Measurements from ENCODE around the gene PTPRO. TPM values are rescaled to one million over a fixed set of nuclear protein-coding genes. Genes with fewer than 3 reads are reported as not detected.

The PTPRO gene
- total RNA-seq, 1 donor from 2014 or later, result 0.75 TPM

DNA sequence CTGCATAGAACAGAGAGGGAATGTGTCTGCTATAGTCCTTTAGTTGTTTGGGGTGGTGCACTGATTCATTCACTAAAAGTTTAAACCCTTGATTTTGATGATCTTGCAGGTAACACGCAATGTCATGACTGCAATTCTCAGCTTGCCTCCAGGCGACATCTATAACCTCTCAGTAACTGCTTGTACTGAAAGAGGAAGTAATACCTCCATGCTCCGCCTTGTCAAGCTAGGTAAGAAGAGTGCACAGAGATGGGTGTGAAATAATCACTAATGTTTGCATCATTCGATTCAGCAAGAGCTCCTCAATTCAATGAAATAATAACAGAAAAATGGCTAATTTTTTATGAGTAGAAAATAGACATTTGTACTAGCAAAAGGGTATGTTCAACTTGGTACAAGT, 203.7 kb downstream of the PTPRO start:
- peaks cover 10% of the 10 kb centered on the region for H3K9me3 Mint-ChIP-seq (ENCODE audit: unreplicated experiment)
- H3K36me3 Mint-ChIP-seq (ENCODE audit: unreplicated experiment), result peaks cover 10% of the 10 kb centered on the region
- peaks cover 15% of the 10 kb centered on the region for H3K27me3 Mint-ChIP-seq (ENCODE audit: unreplicated experiment)
- DNase-seq (ENCODE audit: extremely low spot score, unreplicated experiment), result no peak
- H3K4me3 Mint-ChIP-seq (ENCODE audit: unreplicated experiment), result no peak overlapping the region
- no peak overlapping the region for H3K27ac Mint-ChIP-seq (ENCODE audit: unreplicated experiment)
- H3K4me1 Mint-ChIP-seq (ENCODE audit: unreplicated experiment), result peaks cover 13% of the 10 kb centered on the region
- TF ChIP-seq, protein P1, sequence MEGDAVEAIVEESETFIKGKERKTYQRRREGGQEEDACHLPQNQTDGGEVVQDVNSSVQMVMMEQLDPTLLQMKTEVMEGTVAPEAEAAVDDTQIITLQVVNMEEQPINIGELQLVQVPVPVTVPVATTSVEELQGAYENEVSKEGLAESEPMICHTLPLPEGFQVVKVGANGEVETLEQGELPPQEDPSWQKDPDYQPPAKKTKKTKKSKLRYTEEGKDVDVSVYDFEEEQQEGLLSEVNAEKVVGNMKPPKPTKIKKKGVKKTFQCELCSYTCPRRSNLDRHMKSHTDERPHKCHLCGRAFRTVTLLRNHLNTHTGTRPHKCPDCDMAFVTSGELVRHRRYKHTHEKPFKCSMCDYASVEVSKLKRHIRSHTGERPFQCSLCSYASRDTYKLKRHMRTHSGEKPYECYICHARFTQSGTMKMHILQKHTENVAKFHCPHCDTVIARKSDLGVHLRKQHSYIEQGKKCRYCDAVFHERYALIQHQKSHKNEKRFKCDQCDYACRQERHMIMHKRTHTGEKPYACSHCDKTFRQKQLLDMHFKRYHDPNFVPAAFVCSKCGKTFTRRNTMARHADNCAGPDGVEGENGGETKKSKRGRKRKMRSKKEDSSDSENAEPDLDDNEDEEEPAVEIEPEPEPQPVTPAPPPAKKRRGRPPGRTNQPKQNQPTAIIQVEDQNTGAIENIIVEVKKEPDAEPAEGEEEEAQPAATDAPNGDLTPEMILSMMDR (IDR thresholded peaks at IDR 0.05), result no peak

DNA sequence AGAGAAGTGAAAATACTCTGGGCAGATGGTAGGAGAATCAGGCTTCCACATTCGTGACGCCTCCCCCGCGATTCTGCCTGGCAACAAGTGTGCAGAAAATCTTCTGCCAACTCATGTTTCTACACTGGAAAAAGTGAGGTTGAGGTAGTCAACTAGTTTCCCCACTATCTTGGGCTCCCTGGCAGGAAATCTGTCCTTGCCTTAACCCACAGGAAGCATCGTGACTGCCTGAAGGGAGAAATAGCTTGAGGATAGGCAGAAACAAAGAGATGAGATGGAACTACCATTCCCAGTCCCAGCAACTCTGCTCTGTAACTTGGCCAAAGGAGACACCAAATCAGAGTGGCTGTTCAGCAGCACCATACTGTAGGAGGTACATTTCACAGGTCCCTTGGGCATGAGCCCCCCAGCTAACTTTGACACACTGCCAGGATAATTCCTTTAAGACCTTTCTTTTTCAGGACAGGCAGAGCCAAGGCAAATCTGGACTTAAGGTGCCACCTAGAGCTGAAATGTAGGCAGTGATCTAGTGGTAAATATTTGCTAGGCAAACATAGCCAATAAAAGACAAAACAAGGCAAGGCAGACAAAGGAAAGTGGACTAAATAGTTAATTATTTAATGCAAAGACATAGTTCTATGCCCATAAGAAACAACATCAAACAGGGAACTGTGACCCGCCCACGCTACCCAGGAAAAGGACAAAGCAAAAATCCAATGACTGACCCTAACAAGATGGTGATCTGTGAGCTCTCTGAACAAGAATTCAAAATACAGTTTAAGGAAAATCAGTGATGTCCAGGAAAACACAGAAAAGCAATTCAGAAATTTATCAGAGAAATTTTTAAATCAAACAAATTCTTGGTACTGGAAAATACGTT, 205.1 kb downstream of the PTPRO start:
- H3K9me3 Mint-ChIP-seq (ENCODE audit: unreplicated experiment), result peaks cover 10% of the 10 kb centered on the region
- H3K36me3 Mint-ChIP-seq (ENCODE audit: unreplicated experiment), result peaks cover 10% of the 10 kb centered on the region
- TF ChIP-seq, protein P1 (IDR thresholded peaks at IDR 0.05), result no peak
- peaks cover 25% of the 10 kb centered on the region for H3K4me1 Mint-ChIP-seq (ENCODE audit: unreplicated experiment)
- H3K4me3 Mint-ChIP-seq (ENCODE audit: unreplicated experiment), result no peak overlapping the region
- DNase-seq (ENCODE audit: extremely low spot score, unreplicated experiment), result no peak
- no peak overlapping the region for H3K27ac Mint-ChIP-seq (ENCODE audit: unreplicated experiment)
- peaks cover 8% of the 10 kb centered on the region for H3K27me3 Mint-ChIP-seq (ENCODE audit: unreplicated experiment)

DNA sequence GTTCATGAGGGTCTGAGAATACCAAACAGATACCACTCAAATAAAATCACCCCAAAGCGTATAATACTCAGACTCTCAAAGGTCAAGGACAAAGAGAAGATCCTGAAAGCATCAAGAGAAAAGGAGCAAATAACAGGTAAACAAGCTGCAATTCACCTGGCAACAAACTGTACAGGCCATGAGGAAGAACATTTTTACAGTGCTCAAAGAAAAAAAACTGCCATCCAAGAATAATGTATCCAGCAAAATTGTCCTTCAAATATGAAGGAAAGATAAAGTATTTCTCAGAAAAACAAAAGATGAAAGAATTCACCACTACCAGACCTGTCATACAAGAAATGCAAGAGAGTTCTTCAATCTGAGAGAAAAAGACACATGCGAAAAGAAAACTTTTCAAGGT, 206.4 kb downstream of the PTPRO start:
- no peak overlapping the region for H3K27ac Mint-ChIP-seq (ENCODE audit: unreplicated experiment)
- no peak for DNase-seq (ENCODE audit: extremely low spot score, unreplicated experiment)
- peaks cover 10% of the 10 kb centered on the region for H3K9me3 Mint-ChIP-seq (ENCODE audit: unreplicated experiment)
- peaks cover 29% of the 10 kb centered on the region for H3K4me1 Mint-ChIP-seq (ENCODE audit: unreplicated experiment)
- peaks cover 8% of the 10 kb centered on the region for H3K27me3 Mint-ChIP-seq (ENCODE audit: unreplicated experiment)
- TF ChIP-seq, protein P1 (IDR thresholded peaks at IDR 0.05), result no peak
- H3K36me3 Mint-ChIP-seq (ENCODE audit: unreplicated experiment), result peaks cover 10% of the 10 kb centered on the region
- no peak overlapping the region for H3K4me3 Mint-ChIP-seq (ENCODE audit: unreplicated experiment)

DNA sequence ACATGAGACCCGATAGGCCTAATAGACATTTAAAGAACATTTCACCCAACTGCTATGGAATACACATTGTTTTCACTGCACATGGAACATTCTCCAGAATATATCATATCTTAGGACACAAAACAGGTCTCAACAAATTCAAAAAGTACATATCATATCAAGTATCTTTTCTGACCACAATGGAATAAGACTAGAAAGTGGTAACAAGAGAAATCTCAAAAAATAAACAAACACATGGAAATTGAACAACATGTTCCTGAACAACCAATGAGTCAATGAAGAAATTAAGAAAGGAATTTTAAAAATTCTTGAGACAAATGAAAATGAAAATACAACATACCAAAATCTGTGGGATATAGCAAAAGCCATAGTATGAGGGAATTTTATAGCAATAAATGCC, 208.1 kb downstream of the PTPRO start:
- Mint-ChIP-seq H3K36me3 (ENCODE audit: unreplicated experiment) (peaks cover 10% of the 10 kb centered on the region), H3K27ac (ENCODE audit: unreplicated experiment) (peak overlapping the region; percentile 85), H3K4me3 (ENCODE audit: unreplicated experiment) (peak overlapping the region; percentile 44), H3K9me3 (ENCODE audit: unreplicated experiment) (peaks cover 10% of the 10 kb centered on the region), H3K4me1 (ENCODE audit: unreplicated experiment) (peaks cover 31% of the 10 kb centered on the region), H3K27me3 (ENCODE audit: unreplicated experiment) (no peaks in the 10 kb centered on the region)
- no peak for DNase-seq (ENCODE audit: extremely low spot score, unreplicated experiment)
- TF ChIP-seq, protein P1 (IDR thresholded peaks at IDR 0.05), result no peak

DNA sequence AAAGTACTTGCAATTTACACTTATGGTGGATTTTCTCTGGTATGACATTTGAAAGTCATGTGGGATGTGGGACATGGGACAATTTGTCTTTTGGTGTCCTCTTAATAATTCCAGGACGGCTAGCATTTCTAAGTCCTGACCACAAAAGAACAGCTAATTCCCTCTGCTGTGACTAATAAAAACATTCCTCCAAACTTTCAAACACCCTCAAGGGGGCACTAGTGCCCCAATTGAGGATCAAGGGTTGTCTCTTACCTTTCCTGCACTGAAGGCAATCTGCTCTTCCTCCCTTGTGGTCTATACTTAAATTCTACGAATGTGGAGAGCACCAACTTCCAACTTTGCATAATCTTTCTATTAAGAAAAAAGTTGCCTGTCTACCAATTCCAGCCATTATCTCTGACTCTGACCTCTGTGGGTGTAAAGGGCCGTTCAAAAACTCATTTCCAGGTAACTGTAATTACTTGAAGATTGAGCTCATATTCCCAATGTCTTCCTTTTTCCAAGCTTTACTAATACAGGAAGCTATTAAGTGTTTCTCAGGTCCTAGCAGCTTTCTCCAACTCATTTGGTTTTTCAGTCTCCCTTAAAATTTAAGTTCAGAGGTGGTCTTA, 210.2 kb downstream of the PTPRO start:
- H3K36me3 Mint-ChIP-seq (ENCODE audit: unreplicated experiment), result peaks cover 10% of the 10 kb centered on the region
- no peak overlapping the region for H3K27ac Mint-ChIP-seq (ENCODE audit: unreplicated experiment)
- peaks cover 10% of the 10 kb centered on the region for H3K9me3 Mint-ChIP-seq (ENCODE audit: unreplicated experiment)
- TF ChIP-seq, protein P1 (IDR thresholded peaks at IDR 0.05), result peak; percentile 72
- DNase-seq (ENCODE audit: extremely low spot score, unreplicated experiment), result no peak
- H3K4me3 Mint-ChIP-seq (ENCODE audit: unreplicated experiment), result no peak overlapping the region
- H3K4me1 Mint-ChIP-seq (ENCODE audit: unreplicated experiment), result peaks cover 31% of the 10 kb centered on the region
- H3K27me3 Mint-ChIP-seq (ENCODE audit: unreplicated experiment), result no peaks in the 10 kb centered on the region

All from osteocyte (in vitro differentiated cells).